HepG2 (cell line): ENCODE measurements around the gene BRD1. TPM values are rescaled to one million over a fixed set of nuclear protein-coding genes. Genes with fewer than 3 reads are reported as not detected.

Experiments
- ARNTL ChIP-seq: sonication (generic); formaldehyde crosslinking; IDR thresholded peaks from 2 replicates; pipeline ENCODE4 v1.4.0; 2020; ENCODE audit warnings: mild to moderate bottlenecking, missing genetic modification reagents
- HMGXB3 ChIP-seq: sonication (generic); formaldehyde crosslinking; IDR thresholded peaks from 2 replicates; pipeline ENCODE4 v1.4.0; 2020; ENCODE audit warnings: missing genetic modification reagents, borderline replicate concordance
- HOXA3 ChIP-seq: sonication (generic); formaldehyde crosslinking; IDR thresholded peaks from 2 replicates; pipeline ENCODE4 v1.5.0; 2020; ENCODE audit warnings: missing genetic modification reagents
- KDM5B ChIP-seq: sonication (generic); formaldehyde crosslinking; IDR thresholded peaks from 2 replicates; pipeline ENCODE4 v1.4.0; 2020; ENCODE audit warnings: missing genetic modification reagents, mild to moderate bottlenecking, borderline replicate concordance
- KLF15 ChIP-seq: sonication (generic); formaldehyde crosslinking; IDR thresholded peaks from 2 replicates; pipeline ENCODE4 v1.8.1; 2023; ENCODE audit warnings: borderline replicate concordance, mild to moderate bottlenecking, inconsistent platforms, missing genetic modification reagents, mixed read lengths
- KMT2A ChIP-seq: sonication (generic); formaldehyde crosslinking; IDR thresholded peaks from 2 replicates; pipeline ENCODE4 v1.4.0; 2020; ENCODE audit warnings: missing genetic modification reagents
- NAIF1 ChIP-seq: sonication (generic); formaldehyde crosslinking; IDR thresholded peaks from 2 replicates; pipeline ENCODE4 v1.5.0; 2020; ENCODE audit warnings: mild to moderate bottlenecking, missing genetic modification reagents, borderline replicate concordance
- TBX2 ChIP-seq: sonication (generic); formaldehyde crosslinking; IDR thresholded peaks from 2 replicates; pipeline ENCODE4 v1.5.0; 2020; ENCODE audit warnings: missing genetic modification reagents, mild to moderate bottlenecking, borderline replicate concordance
- ZBTB44 ChIP-seq: sonication (generic); formaldehyde crosslinking; IDR thresholded peaks from 2 replicates; pipeline ENCODE4 v1.4.0; 2020; ENCODE audit warnings: missing genetic modification reagents
- ZNF230 ChIP-seq: sonication (generic); formaldehyde crosslinking; IDR thresholded peaks from 2 replicates; pipeline ENCODE4 v1.4.0; 2020; ENCODE audit warnings: mild to moderate bottlenecking, missing genetic modification reagents
- ZNF501 ChIP-seq: sonication (generic); formaldehyde crosslinking; IDR thresholded peaks from 2 replicates; pipeline ENCODE4 v1.5.1; 2020; ENCODE audit warnings: mild to moderate bottlenecking, moderate library complexity, missing genetic modification reagents
- ZNF607 ChIP-seq: sonication (generic); formaldehyde crosslinking; IDR thresholded peaks from 2 replicates; pipeline ENCODE4 v1.5.1; 2020; ENCODE audit warnings: missing genetic modification reagents, mild to moderate bottlenecking, borderline replicate concordance
- ZNF709 ChIP-seq: sonication (generic); formaldehyde crosslinking; IDR thresholded peaks from 2 replicates; pipeline ENCODE4 v1.5.0; 2020; ENCODE audit warnings: mild to moderate bottlenecking, missing genetic modification reagents
- ZNF776 ChIP-seq: sonication (generic); formaldehyde crosslinking; IDR thresholded peaks from 2 replicates; pipeline ENCODE4 v1.4.0; 2020; ENCODE audit warnings: mild to moderate bottlenecking, missing genetic modification reagents
- ZNF782 ChIP-seq: sonication (generic); formaldehyde crosslinking; IDR thresholded peaks from 2 replicates; pipeline ENCODE4 v1.4.0; 2020; ENCODE audit warnings: missing genetic modification reagents, mild to moderate bottlenecking, borderline replicate concordance
- polyA plus RNA-seq, 8 experiments: library from polyadenylated mRNA; depleted of rRNA in 3 of 8; stranded (reverse) in 7 of 8; unstranded in 1 of 8; fragments of >200 nt; fragmentation: Illumina TruSeq in 4 of 8; extraction: Trizol in 4 of 8; gene quantifications; 2 replicates each; pipeline versions ENCODE4 v1.2.1 to v1.2.3, GENCODE V29; 2011 to 2016; ENCODE audit warnings: low read depth in 4 of 8, missing spikeins in 1 of 8, mixed read lengths in 1 of 8; ENCODE audit not compliant: insufficient read depth in 1 of 8
- total RNA-seq, 5 experiments: library from RNA; depleted of rRNA; stranded (reverse); fragments of >200 nt; fragmentation: Illumina TruSeq; extraction: Trizol; gene quantifications; 2 replicates each; pipeline ENCODE4 v1.2.3, GENCODE V29; 2016; ENCODE audit warnings: low read depth in 1 of 5
- TF ChIP-seq, protein P1 (sequence below): sonication (generic); formaldehyde crosslinking; IDR thresholded peaks from 2 replicates; pipeline ENCODE4 v1.8.1; 2023; ENCODE audit warnings: mild to moderate bottlenecking, missing genetic modification reagents
- TF ChIP-seq, protein P2 (sequence below): fragments of 450-650 bp; IDR thresholded peaks from 2 replicates; pipeline ENCODE4 v1.6.1; 2017; ENCODE audit warnings: mild to moderate bottlenecking

Gene BRD1
- total and polyA plus RNA-seq, 2 of the 13 experiments (the other 11 are each of a cell fraction or from before 2014, with no cell fraction given): 5.1 to 12.0 TPM

- TF ChIP-seq HMGXB3 (CRISPR knock-in tag) (no peak), KDM5B (CRISPR knock-in tag) (peak; percentile 30; the same call in 1 of the 2 replicates), ZNF230 (CRISPR knock-in tag) (peak; percentile 78), ZNF501 (CRISPR knock-in tag) (peak; percentile 61; the same call in 1 of the 2 replicates), ZNF782 (CRISPR knock-in tag) (0 out of 2 replicates have a peak, but pooled peaks have one; percentile 55), TBX2 (CRISPR knock-in tag) (peak; percentile 37; the same call in 1 of the 2 replicates), NAIF1 (CRISPR knock-in tag) (no peak), ZNF776 (0 out of 2 replicates have a peak, but pooled peaks have one; percentile 63), ZNF709 (0 out of 2 replicates have a peak, but pooled peaks have one; percentile 50), ARNTL (CRISPR knock-in tag) (peak; percentile 38; the same call in 1 of the 2 replicates), HOXA3 (CRISPR knock-in tag) (peak; percentile 8; the same call in 1 of the 2 replicates), ZBTB44 (CRISPR knock-in tag) (no peak), ZNF607 (peak; percentile 58; the same call in 1 of the 2 replicates), KMT2A (peak; percentile 47; the same call in 1 of the 2 replicates), KLF15 (CRISPR knock-in tag) (0 out of 2 replicates have a peak, but pooled peaks have one; percentile 65)
- TF ChIP-seq, protein P1, sequence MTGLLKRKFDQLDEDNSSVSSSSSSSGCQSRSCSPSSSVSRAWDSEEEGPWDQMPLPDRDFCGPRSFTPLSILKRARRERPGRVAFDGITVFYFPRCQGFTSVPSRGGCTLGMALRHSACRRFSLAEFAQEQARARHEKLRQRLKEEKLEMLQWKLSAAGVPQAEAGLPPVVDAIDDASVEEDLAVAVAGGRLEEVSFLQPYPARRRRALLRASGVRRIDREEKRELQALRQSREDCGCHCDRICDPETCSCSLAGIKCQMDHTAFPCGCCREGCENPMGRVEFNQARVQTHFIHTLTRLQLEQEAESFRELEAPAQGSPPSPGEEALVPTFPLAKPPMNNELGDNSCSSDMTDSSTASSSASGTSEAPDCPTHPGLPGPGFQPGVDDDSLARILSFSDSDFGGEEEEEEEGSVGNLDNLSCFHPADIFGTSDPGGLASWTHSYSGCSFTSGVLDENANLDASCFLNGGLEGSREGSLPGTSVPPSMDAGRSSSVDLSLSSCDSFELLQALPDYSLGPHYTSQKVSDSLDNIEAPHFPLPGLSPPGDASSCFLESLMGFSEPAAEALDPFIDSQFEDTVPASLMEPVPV (CRISPR knock-in tag): peak; percentile 55; the same call in 1 of the 2 replicates
- TF ChIP-seq, protein P2, sequence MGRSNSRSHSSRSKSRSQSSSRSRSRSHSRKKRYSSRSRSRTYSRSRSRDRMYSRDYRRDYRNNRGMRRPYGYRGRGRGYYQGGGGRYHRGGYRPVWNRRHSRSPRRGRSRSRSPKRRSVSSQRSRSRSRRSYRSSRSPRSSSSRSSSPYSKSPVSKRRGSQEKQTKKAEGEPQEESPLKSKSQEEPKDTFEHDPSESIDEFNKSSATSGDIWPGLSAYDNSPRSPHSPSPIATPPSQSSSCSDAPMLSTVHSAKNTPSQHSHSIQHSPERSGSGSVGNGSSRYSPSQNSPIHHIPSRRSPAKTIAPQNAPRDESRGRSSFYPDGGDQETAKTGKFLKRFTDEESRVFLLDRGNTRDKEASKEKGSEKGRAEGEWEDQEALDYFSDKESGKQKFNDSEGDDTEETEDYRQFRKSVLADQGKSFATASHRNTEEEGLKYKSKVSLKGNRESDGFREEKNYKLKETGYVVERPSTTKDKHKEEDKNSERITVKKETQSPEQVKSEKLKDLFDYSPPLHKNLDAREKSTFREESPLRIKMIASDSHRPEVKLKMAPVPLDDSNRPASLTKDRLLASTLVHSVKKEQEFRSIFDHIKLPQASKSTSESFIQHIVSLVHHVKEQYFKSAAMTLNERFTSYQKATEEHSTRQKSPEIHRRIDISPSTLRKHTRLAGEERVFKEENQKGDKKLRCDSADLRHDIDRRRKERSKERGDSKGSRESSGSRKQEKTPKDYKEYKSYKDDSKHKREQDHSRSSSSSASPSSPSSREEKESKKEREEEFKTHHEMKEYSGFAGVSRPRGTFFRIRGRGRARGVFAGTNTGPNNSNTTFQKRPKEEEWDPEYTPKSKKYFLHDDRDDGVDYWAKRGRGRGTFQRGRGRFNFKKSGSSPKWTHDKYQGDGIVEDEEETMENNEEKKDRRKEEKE: no peak
Measured at GRCh38 chr22:49826603-49827270, 936 bp downstream of the BRD1 start (continued).
